Vagina (tissue), 2 donors: ENCODE measurements around the gene SEC23IP.

Experiments
- CTCF ChIP-seq, 3 experiments: fragments of 450-650 bp in 2 of 3; fragments of 200-600 bp in 1 of 3; sonication (generic) in 1 of 3; IDR thresholded peaks; one replicate each; pipeline ENCODE4 v1.5.1; 2017 to 2019; ENCODE audit warnings: antibody characterized with exemption in 3 of 3, mild to moderate bottlenecking in 2 of 3, moderate library complexity in 2 of 3
- POLR2AphosphoS5 ChIP-seq, 2 donors: sonication (generic); formaldehyde crosslinking; IDR thresholded peaks; one replicate each; pipeline ENCODE4 v1.9.0; 2017; ENCODE audit warnings: antibody characterized with exemption in 2 of 2, mild to moderate bottlenecking in 2 of 2, low read depth in 1 of 2; ENCODE audit not compliant: insufficient read depth in 1 of 2

DNA sequence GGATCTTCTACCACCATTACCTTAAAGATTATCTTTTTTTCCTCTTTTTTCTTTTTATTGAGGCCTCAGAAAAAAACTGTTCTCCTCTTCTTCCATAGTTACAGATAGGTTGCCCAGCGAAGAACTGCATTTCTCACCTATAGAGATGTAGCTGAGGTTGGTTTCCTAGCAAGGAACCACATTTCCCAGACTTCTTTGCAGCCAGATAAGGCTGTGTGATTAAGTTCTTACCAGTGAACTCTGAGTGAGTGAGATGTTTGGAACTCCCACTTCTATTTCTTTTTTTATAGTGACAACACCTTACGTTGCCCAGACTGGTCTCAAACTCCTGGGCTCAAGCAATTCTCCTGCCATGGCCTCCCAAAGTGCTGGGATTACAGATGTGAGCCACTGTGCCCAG is 14.0 kb upstream of the SEC23IP start:
- TF ChIP-seq CTCF (IDR thresholded peaks at IDR 0.05) (no peak), POLR2AphosphoS5 (IDR thresholded peaks at IDR 0.05; ENCODE audit: insufficient read depth in 1 of 2, low read depth in 1 of 2) (no peak)
